HL-60 (cell line): Measurements from ENCODE around the gene PCSK1.

Source experiments
- CTCF ChIP-seq: IDR thresholded peaks from one replicate; pipeline ENCODE4 v1.5.1; 2011; ENCODE audit warnings: low read length, control low read depth, inconsistent platforms; ENCODE audit not compliant: insufficient read depth
- GABPA ChIP-seq: IDR thresholded peaks from 2 replicates; pipeline ENCODE4 v1.6.1; 2012; ENCODE audit warnings: low read depth
- POLR2AphosphoS5 ChIP-seq: IDR thresholded peaks from 2 replicates; pipeline ENCODE4 v1.6.1; 2012; ENCODE audit warnings: low read depth
- REST ChIP-seq: IDR thresholded peaks from 2 replicates; pipeline ENCODE4 v1.6.1; 2012; ENCODE audit warnings: low read depth; ENCODE audit not compliant: insufficient replicate concordance

- TF ChIP-seq CTCF: no peak
- no peak for TF ChIP-seq REST
- TF ChIP-seq POLR2AphosphoS5: no peak
- TF ChIP-seq GABPA: no peak
These were observed 6.6 kb upstream of the PCSK1 start for GRCh38 chr5:96439477-96440184.
